ENCODE results near the gene BUD23.

DNA sequence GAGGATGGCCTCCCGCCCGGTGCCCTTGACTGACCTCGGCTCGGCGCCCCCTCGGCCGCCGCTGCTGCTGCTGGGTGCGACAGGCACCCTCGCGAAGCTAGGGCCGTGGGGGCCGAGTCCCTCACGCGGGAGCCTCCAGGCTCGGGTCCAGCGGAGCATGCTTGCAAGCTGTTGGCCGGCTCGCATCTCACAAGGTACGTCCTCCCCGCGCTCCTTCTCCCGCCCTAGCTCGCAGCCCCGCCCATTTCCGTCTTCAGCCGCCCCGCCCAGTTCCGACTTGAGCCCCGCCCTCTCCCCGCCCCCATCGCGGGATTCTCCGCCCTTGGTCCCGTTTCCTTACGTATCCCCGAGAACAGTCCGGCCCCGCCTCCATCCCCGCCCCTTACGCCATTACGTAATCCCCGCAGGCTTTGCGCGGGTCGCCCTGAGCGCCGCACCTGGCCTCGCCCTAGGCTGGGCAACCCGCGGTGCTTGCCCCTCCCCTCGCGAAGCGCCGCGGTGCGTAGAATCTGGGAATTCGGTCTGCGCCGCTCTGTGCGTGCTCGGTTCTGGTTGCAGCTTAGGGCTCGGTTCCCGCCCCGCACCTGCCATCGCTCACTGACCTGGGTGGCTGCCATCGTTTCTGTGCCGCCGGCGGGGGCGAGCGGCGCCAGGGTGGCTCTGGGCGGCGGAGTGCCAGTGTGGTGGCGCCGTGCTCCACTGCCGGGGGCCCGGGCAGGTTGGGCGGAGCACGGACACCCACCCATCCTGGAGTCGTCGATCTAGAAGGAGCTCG lies 55.4 kb downstream of the BUD23 start, which contains the start of gene ABHD11:
- TF ChIP-seq, protein P1, sequence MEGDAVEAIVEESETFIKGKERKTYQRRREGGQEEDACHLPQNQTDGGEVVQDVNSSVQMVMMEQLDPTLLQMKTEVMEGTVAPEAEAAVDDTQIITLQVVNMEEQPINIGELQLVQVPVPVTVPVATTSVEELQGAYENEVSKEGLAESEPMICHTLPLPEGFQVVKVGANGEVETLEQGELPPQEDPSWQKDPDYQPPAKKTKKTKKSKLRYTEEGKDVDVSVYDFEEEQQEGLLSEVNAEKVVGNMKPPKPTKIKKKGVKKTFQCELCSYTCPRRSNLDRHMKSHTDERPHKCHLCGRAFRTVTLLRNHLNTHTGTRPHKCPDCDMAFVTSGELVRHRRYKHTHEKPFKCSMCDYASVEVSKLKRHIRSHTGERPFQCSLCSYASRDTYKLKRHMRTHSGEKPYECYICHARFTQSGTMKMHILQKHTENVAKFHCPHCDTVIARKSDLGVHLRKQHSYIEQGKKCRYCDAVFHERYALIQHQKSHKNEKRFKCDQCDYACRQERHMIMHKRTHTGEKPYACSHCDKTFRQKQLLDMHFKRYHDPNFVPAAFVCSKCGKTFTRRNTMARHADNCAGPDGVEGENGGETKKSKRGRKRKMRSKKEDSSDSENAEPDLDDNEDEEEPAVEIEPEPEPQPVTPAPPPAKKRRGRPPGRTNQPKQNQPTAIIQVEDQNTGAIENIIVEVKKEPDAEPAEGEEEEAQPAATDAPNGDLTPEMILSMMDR (IDR thresholded peaks at IDR 0.05 in 4 of 5, conservative IDR thresholded peaks at IDR 0.05 in 1 of 5): no peak
- TF ChIP-seq POLR2A (IDR thresholded peaks at IDR 0.05): peak; percentile 51 to 65
